Nephron progenitor cell (in vitro differentiated cells): ENCODE results near the gene CNTF.

ENCODE experiments used
- DNase-seq: peaks from one replicate; pipeline ENCODE4 v3.0.0; 2021
- H3K27ac Mint-ChIP-seq: 2 replicates; pipeline ENCODE4 v1.8.0; 2021; ENCODE audit warnings: mild to moderate bottlenecking, moderate library complexity, mixed read lengths
- H3K27me3 Mint-ChIP-seq: 2 replicates; pipeline ENCODE4 v1.8.0; 2021; ENCODE audit warnings: mild to moderate bottlenecking, low read depth, mixed read lengths; ENCODE audit not compliant: poor library complexity
- H3K36me3 Mint-ChIP-seq: 2 replicates; pipeline ENCODE4 v1.8.0; 2021; ENCODE audit warnings: low read depth, mixed read lengths
- H3K4me1 Mint-ChIP-seq: 2 replicates; pipeline ENCODE4 v1.8.0; 2021; ENCODE audit warnings: mixed read lengths
- H3K4me3 Mint-ChIP-seq: 2 replicates; pipeline ENCODE4 v1.8.0; 2021; ENCODE audit warnings: mild to moderate bottlenecking, moderate library complexity, mixed read lengths
- H3K9me3 Mint-ChIP-seq: 2 replicates; pipeline ENCODE4 v1.8.0; 2021; ENCODE audit warnings: mild to moderate bottlenecking, moderate library complexity, mixed read lengths
- TF ChIP-seq, protein P1 (sequence below): fragments of 200-600 bp; sonication (generic); IDR thresholded peaks from 2 replicates; pipeline ENCODE4 v1.5.0; 2021; ENCODE audit warnings: antibody characterized with exemption

Gene CNTF

GRCh38 chr11:58641341-58641740 lies 18.9 kb downstream of the CNTF start:
- Mint-ChIP-seq H3K4me1 (no peaks in the 10 kb centered on the region), H3K27ac (no peak overlapping the region), H3K9me3 (peaks cover 18% of the 10 kb centered on the region), H3K4me3 (no peak overlapping the region), H3K27me3 (peaks cover 20% of the 10 kb centered on the region), H3K36me3 (no peaks in the 10 kb centered on the region)
- TF ChIP-seq, protein P1, sequence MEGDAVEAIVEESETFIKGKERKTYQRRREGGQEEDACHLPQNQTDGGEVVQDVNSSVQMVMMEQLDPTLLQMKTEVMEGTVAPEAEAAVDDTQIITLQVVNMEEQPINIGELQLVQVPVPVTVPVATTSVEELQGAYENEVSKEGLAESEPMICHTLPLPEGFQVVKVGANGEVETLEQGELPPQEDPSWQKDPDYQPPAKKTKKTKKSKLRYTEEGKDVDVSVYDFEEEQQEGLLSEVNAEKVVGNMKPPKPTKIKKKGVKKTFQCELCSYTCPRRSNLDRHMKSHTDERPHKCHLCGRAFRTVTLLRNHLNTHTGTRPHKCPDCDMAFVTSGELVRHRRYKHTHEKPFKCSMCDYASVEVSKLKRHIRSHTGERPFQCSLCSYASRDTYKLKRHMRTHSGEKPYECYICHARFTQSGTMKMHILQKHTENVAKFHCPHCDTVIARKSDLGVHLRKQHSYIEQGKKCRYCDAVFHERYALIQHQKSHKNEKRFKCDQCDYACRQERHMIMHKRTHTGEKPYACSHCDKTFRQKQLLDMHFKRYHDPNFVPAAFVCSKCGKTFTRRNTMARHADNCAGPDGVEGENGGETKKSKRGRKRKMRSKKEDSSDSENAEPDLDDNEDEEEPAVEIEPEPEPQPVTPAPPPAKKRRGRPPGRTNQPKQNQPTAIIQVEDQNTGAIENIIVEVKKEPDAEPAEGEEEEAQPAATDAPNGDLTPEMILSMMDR = no peak
- DNase-seq = no peak

- H3K27ac Mint-ChIP-seq = no peak overlapping the region
- H3K9me3 Mint-ChIP-seq = peaks cover 25% of the 10 kb centered on the region
- TF ChIP-seq, protein P1 = no peak
- no peaks in the 10 kb centered on the region for H3K36me3 Mint-ChIP-seq
- no peak overlapping the region for H3K4me3 Mint-ChIP-seq
- DNase-seq = no peak
- no peaks in the 10 kb centered on the region for H3K4me1 Mint-ChIP-seq
- H3K27me3 Mint-ChIP-seq = peaks cover 24% of the 10 kb centered on the region
Observed at GRCh38 chr11:58641803-58642581, 19.5 kb downstream of the CNTF start.

- Mint-ChIP-seq H3K9me3 (peaks cover 26% of the 10 kb centered on the region), H3K4me1 (no peaks in the 10 kb centered on the region), H3K27ac (no peak overlapping the region), H3K27me3 (peaks cover 23% of the 10 kb centered on the region), H3K36me3 (no peaks in the 10 kb centered on the region), H3K4me3 (no peak overlapping the region)
- no peak for DNase-seq
- TF ChIP-seq, protein P1 = no peak
Observed at GRCh38 chr11:58645854-58646253, 23.4 kb downstream of the CNTF start.

GRCh38 chr11:58647141-58647699 lies 24.8 kb downstream of the CNTF start:
- Mint-ChIP-seq H3K4me1 (no peaks in the 10 kb centered on the region), H3K27me3 (peaks cover 13% of the 10 kb centered on the region), H3K4me3 (no peak overlapping the region)

GRCh38 chr11:58647866-58648265 lies 25.4 kb downstream of the CNTF start:
- Mint-ChIP-seq H3K36me3 (no peaks in the 10 kb centered on the region), H3K27me3 (peaks cover 11% of the 10 kb centered on the region), H3K9me3 (peaks cover 26% of the 10 kb centered on the region), H3K4me1 (no peaks in the 10 kb centered on the region), H3K4me3 (no peak overlapping the region), H3K27ac (no peak overlapping the region)
- DNase-seq = no peak
- TF ChIP-seq, protein P1 = no peak

More at GRCh38 chr11:58647141-58647699, 24.8 kb downstream of the CNTF start:
- DNase-seq = no peak
- Mint-ChIP-seq H3K27ac (no peak overlapping the region), H3K36me3 (no peaks in the 10 kb centered on the region), H3K9me3 (peaks cover 26% of the 10 kb centered on the region)
- TF ChIP-seq, protein P1 = no peak

GRCh38 chr11:58649623-58650022 lies 27.2 kb downstream of the CNTF start:
- H3K27ac Mint-ChIP-seq = no peak overlapping the region
- peaks cover 24% of the 10 kb centered on the region for H3K9me3 Mint-ChIP-seq
- H3K27me3 Mint-ChIP-seq = peaks cover 9% of the 10 kb centered on the region
- no peaks in the 10 kb centered on the region for H3K36me3 Mint-ChIP-seq
- TF ChIP-seq, protein P1 = no peak
- DNase-seq = no peak
- H3K4me1 Mint-ChIP-seq = no peaks in the 10 kb centered on the region
- H3K4me3 Mint-ChIP-seq = no peak overlapping the region
